Activated CD8-positive, alpha-beta memory T cell treated with anti-CD3 and anti-CD28 coated beads, Interleukin-2, amount 10 ng/mL, durations not matched to agents 7 days and 5 days (primary cell): ENCODE results near the gene NOC4L. TPM values are rescaled to one million over a fixed set of nuclear protein-coding genes. Genes with fewer than 3 reads are reported as not detected.
"Not testable (repeated sequence)": the region's sequence is repeated elsewhere in the genome, so short reads cannot be mapped to it uniquely, and the experiment has no call there.

Experiments used
- ATAC-seq: fragments of 150-1000 bp; cut with Tn5 transposase; one replicate; pipeline ENCODE4 v1.10.0; 2021; ENCODE audit warnings: moderate library complexity
- CTCF ChIA-PET: fragments of 350-600 bp; sonication (Branson Sonifier 250); formaldehyde crosslinking; loops from one replicate; lab custom pipeline; 2021; ENCODE audit warnings: antibody characterized with exemption; lab: Charles Lee
- DNase-seq: peaks from one replicate; pipeline ENCODE4 v3.0.0-alpha.2; 2020
- H3K27ac Mint-ChIP-seq: one replicate; pipeline ENCODE4 v1.8.0; 2021; ENCODE audit warnings: mild to moderate bottlenecking, mixed read lengths
- H3K27me3 Mint-ChIP-seq: one replicate; pipeline ENCODE4 v1.8.0; 2021; ENCODE audit warnings: mixed read lengths
- H3K36me3 Mint-ChIP-seq: one replicate; pipeline ENCODE4 v1.8.0; 2021; ENCODE audit warnings: mild to moderate bottlenecking, mixed read lengths
- H3K4me1 Mint-ChIP-seq: one replicate; pipeline ENCODE4 v1.8.0; 2021; ENCODE audit warnings: mixed read lengths
- H3K4me3 Mint-ChIP-seq: one replicate; pipeline ENCODE4 v1.8.0; 2021; ENCODE audit warnings: mild to moderate bottlenecking, moderate library complexity, mixed read lengths
- H3K9me3 Mint-ChIP-seq: one replicate; pipeline ENCODE4 v1.8.0; 2022; ENCODE audit warnings: low read depth, mixed read lengths
- total RNA-seq, 2 experiments: library from RNA; stranded (reverse); gene quantifications; one replicate each; pipeline ENCODE4 v1.2.3, GENCODE V29; 2021

The NOC4L gene
- total RNA-seq = 10 to 100 TPM; 38.0 to 42.9 TPM

GRCh38 chr12:132144115-132144809 is at the start of gene NOC4L, which contains the start of gene DDX51:
Gene NOC4L, plus strand, starts transcription at chr12:132144457. Its CDS starts 32 bp downstream, at chr12:132144489.
Gene DDX51, minus strand, starts transcription at chr12:132144319. Its CDS starts 23 bp downstream, at chr12:132144296.
- H3K9me3 Mint-ChIP-seq = no peaks in the 10 kb centered on the region
- H3K4me3 Mint-ChIP-seq = peak within 1 kb of the TSS; percentile 84
- no peaks in the 10 kb centered on the region for H3K27me3 Mint-ChIP-seq
- CTCF ChIA-PET = interaction anchor here (0.9 to 1.5 kb wide), 3 partner anchors 9 to 270 kb away, joined by 3 to 9 read pairs (median 3); no protein-coding TSS in a partner anchor
- H3K27ac Mint-ChIP-seq = peak within 1 kb of the TSS; percentile 91
- peaks cover 29% of the 10 kb centered on the region for H3K4me1 Mint-ChIP-seq
- ATAC-seq (peak; percentile 93), DNase-seq (peak; percentile 96)
- H3K36me3 Mint-ChIP-seq = peaks cover 6% of the 10 kb centered on the region

DNA sequence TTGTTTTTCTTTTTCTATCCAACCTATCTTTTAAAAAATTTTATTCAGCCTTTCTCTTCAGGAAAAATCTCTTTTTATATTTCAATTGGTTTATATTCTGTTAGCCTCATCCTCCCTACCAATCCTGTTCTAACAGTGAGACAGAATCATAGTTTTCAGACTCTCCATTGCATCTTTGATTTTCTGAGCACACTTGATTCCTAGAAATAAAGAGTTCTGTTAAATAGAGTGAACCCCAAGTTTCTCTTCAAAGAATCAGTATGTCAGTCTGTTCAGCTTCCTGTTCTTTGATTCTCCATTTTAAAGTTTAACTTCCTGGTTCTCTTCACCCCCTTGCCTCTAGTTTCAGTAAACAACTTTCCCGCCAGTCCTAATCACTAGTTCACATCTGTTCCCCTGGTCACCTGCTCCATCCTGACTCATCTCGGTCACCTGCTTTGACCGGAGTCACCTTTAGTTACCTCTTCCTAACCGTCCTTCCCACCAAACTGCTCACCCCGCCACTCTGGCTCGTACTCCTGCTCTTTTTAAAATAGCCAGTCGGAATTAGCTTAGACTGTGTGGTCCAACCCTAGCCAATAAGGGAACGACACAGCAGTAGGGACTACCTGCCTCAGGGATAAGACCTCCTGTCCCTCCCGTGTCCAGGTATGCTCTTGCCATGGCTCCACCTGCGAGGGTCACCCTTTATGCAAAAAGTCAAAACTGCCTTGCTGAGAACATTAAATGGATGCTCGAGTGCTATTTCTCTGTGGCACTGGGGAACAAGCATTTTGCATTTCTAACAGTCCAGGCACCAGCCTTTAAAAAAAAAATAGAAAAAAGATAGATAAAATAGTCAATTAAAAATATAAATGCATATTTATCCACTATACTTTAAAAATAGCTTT is 48.5 kb upstream of the NOC4L start:
- no peaks in the 10 kb centered on the region for H3K27me3 Mint-ChIP-seq
- peaks cover 40% of the 10 kb centered on the region for H3K36me3 Mint-ChIP-seq
- no peak for DNase-seq
- CTCF ChIA-PET = no interaction called here
- peaks cover 13% of the 10 kb centered on the region for H3K4me1 Mint-ChIP-seq
- H3K27ac Mint-ChIP-seq = peak overlapping the region; percentile 78
- no peak for ATAC-seq
- no peak overlapping the region for H3K4me3 Mint-ChIP-seq
- peaks cover 10% of the 10 kb centered on the region for H3K9me3 Mint-ChIP-seq

GRCh38 chr12:132099739-132100138 is 44.5 kb upstream of the NOC4L start:
- H3K36me3 Mint-ChIP-seq = peaks cover 30% of the 10 kb centered on the region
- CTCF ChIA-PET = no interaction called here
- H3K4me1 Mint-ChIP-seq = peaks cover 11% of the 10 kb centered on the region
- no peak overlapping the region for H3K27ac Mint-ChIP-seq
- no peaks in the 10 kb centered on the region for H3K27me3 Mint-ChIP-seq
- H3K4me3 Mint-ChIP-seq = no peak overlapping the region
- DNase-seq (no peak), ATAC-seq (no peak)
- H3K9me3 Mint-ChIP-seq = peaks cover 10% of the 10 kb centered on the region

DNA sequence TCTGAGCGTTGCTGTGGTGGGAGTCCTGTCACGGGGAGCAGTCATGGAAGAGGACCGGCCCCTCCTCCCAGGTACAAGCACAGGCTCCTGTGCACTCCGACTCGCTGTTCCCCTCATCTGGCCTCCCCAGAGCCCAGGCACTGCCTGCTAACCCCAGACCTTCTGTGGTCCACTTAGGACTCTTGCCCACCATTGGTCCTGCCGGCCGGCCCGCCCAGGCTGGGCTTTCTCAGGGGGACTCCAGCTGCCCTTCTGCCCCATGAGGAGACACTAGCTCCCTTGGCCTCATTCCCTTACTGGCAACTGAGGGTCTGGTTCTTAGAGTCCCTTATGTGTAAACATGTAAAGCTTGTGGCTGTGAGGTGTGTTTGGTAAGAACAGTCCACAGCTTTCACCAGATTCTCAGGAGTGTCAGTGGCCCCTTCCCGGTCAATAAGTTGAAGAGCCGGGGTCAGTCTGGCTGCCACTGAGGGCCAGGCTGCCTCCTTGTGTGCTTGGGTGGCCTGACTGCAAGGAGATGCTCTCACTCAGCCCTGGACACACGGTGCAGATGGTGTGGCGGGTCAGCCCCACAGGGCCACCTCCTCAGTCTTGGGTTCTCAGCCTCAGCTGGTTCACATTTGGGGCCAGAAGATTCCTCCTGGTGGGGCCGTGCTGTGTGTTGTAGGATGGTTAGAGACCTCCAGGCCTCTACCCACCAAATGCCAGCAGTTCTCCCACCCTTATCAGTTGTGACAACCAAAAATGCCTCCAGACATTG is 43.8 kb upstream of the NOC4L start:
- CTCF ChIA-PET = no interaction called here
- peaks cover 9% of the 10 kb centered on the region for H3K4me1 Mint-ChIP-seq
- ATAC-seq (no peak), DNase-seq (no peak)
- no peak overlapping the region for H3K27ac Mint-ChIP-seq
- no peaks in the 10 kb centered on the region for H3K27me3 Mint-ChIP-seq
- H3K9me3 Mint-ChIP-seq = peaks cover 9% of the 10 kb centered on the region
- peaks cover 31% of the 10 kb centered on the region for H3K36me3 Mint-ChIP-seq
- no peak overlapping the region for H3K4me3 Mint-ChIP-seq

- H3K27me3 Mint-ChIP-seq = no peaks in the 10 kb centered on the region
- DNase-seq = no peak
- no peak overlapping the region for H3K4me3 Mint-ChIP-seq
- peaks cover 14% of the 10 kb centered on the region for H3K36me3 Mint-ChIP-seq
- no peaks in the 10 kb centered on the region for H3K9me3 Mint-ChIP-seq
- H3K27ac Mint-ChIP-seq = no peak overlapping the region
- no peak for ATAC-seq
- CTCF ChIA-PET = no interaction called here
- H3K4me1 Mint-ChIP-seq = peaks cover 1% of the 10 kb centered on the region
Observed at GRCh38 chr12:132102297-132102696, 42.0 kb upstream of the NOC4L start.

DNA sequence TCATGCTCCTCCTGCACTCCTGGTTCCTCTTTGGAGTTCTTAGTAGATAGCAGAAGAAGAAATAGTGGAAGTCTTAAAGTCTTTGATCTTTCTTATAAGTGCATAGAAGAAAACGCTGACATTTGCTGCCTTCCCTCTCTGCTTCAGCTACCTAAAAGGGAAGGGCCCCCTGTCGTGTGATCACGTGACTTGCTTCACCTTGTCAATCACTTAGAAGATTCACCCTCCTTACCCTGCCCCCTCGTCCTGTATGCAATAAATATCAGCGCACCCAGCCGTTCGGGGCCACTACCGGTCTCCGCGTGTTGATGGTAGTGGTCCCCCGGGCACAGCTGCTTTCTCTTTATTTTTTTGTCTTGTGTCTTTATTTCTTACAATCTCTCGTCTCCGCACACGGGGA is 41.2 kb upstream of the NOC4L start:
- H3K4me3 Mint-ChIP-seq, CTCF ChIA-PET, H3K36me3 Mint-ChIP-seq: not testable (repeated sequence)

GRCh38 chr12:132103542-132104308 is 40.5 kb upstream of the NOC4L start:
- DNase-seq = no peak
- no peak for ATAC-seq
- H3K4me3 Mint-ChIP-seq = no peak overlapping the region
- peaks cover 6% of the 10 kb centered on the region for H3K36me3 Mint-ChIP-seq
- no peaks in the 10 kb centered on the region for H3K27me3 Mint-ChIP-seq
- H3K4me1 Mint-ChIP-seq = no peaks in the 10 kb centered on the region
- no peaks in the 10 kb centered on the region for H3K9me3 Mint-ChIP-seq
- CTCF ChIA-PET = no interaction called here
- H3K27ac Mint-ChIP-seq = no peak overlapping the region

More for the DNA sequence above, 41.2 kb upstream of the NOC4L start:
- H3K27me3 Mint-ChIP-seq, ATAC-seq, H3K4me1 Mint-ChIP-seq, H3K27ac Mint-ChIP-seq, DNase-seq, H3K9me3 Mint-ChIP-seq: not testable (repeated sequence)

DNA sequence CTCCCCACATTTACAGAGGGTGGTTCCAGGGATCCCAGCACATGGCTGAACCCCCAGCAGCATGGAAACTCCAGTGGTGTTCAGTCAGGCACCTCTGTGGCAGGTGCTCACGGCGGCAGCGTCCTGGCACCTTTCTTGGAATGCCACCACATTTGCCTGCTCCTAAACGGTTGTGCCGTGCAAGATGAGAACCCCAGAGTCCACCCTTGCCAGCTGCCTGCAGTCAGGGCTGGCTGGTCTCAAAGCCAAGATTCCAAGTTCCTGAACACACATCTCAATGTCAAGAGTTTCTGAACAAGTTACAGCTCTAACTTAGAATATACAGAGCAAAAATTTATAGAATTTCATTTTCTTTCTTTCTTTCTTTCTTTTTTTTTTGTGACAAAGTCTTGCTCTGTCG is 38.8 kb upstream of the NOC4L start:
- Mint-ChIP-seq H3K36me3 (peaks cover 9% of the 10 kb centered on the region), H3K4me3 (no peak overlapping the region), H3K4me1 (no peaks in the 10 kb centered on the region), H3K27me3 (no peaks in the 10 kb centered on the region), H3K9me3 (no peaks in the 10 kb centered on the region), H3K27ac (no peak overlapping the region)
- CTCF ChIA-PET = no interaction called here
- ATAC-seq = no peak
- no peak for DNase-seq

GRCh38 chr12:132106921-132107320 is 37.3 kb upstream of the NOC4L start:
- no peak overlapping the region for H3K4me3 Mint-ChIP-seq
- H3K9me3 Mint-ChIP-seq = no peaks in the 10 kb centered on the region
- ATAC-seq (no peak), DNase-seq (no peak)
- CTCF ChIA-PET = no interaction called here
- H3K4me1 Mint-ChIP-seq = no peaks in the 10 kb centered on the region
- H3K27ac Mint-ChIP-seq = no peak overlapping the region
- H3K27me3 Mint-ChIP-seq = no peaks in the 10 kb centered on the region
- peaks cover 11% of the 10 kb centered on the region for H3K36me3 Mint-ChIP-seq

DNA sequence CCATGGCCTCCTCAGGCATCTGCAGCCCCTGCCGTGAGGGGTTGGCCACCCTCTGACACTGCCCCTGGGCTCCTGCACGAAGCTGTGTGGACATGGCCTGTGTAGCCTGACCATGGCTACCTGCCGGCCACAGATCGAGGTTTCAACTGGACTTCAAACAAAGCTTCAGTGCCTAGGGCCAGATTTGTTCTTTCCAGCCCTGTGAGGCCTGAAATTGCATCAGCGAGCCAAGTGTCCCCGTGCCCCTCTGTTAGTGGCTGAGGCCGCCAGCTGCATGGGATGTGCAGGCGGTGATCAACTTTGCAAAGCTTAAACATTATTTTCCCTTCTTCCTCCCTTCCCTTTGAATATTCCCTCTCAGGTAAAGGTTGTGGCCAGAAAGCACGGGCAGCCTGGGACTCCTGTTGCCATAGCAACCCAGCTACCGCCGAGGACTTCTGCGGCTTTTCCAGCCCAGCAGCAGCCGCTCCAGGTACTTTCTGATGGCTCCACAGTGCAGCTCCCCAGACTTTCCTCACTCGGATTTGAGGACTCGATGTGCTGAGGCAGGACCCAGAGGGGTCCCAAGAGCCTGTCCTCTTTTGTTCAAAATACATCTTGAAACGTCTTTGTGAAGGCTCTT is 35.9 kb upstream of the NOC4L start:
- Mint-ChIP-seq H3K27ac (no peak overlapping the region), H3K9me3 (no peaks in the 10 kb centered on the region), H3K4me3 (no peak overlapping the region), H3K36me3 (peaks cover 11% of the 10 kb centered on the region), H3K4me1 (no peaks in the 10 kb centered on the region), H3K27me3 (no peaks in the 10 kb centered on the region)
- ATAC-seq (no peak), DNase-seq (no peak)
- CTCF ChIA-PET = interaction anchor here (1.1 kb wide), 1 partner anchor 506 kb away, joined by 3 read pairs; no protein-coding TSS in a partner anchor

DNA sequence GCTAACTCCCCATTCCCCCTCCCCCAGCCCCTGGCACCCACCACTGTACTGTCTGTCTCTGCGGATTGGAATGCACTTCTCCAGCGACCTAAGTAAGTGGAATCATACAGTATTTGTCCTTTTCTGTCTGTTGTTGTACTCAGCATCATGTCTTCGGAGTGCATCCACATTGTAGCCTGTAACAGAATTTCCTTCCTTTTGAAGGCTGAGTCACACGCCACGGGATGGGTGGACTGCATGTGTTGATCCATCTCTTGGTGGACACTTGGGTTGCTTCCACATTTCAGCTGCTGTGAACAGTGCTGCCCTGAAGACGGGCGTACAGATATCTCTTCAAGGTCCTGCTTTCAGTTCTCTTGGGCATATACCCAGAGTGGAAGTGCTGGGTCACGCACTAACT is 34.5 kb upstream of the NOC4L start:
- CTCF ChIA-PET = no interaction called here
- Mint-ChIP-seq H3K27me3 (no peaks in the 10 kb centered on the region), H3K4me3 (no peak overlapping the region), H3K27ac (no peak overlapping the region), H3K9me3 (no peaks in the 10 kb centered on the region), H3K36me3 (peaks cover 13% of the 10 kb centered on the region), H3K4me1 (peaks cover under 1% of the 10 kb centered on the region)
- no peak for DNase-seq
- no peak for ATAC-seq

DNA sequence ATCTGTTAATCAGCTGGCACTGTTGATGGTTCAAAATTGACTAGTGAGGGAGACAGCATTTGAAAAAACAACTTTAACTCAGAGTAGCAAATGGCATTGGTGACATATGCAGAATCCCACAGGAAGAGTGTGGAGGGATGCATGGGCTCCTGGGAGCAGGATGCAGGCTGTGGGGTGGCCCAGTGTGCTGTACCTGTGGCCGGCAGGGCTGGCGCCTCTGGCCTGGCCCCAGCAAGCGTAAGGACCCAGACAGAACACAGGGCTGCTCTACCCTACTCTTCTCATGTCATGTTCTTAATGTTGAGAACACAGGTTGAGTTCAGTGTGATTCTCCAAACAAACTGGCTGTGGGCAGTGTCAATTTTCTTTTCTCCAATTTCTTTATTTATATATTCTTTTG is 33.6 kb upstream of the NOC4L start:
- H3K36me3 Mint-ChIP-seq = peaks cover 12% of the 10 kb centered on the region

More for the DNA sequence above, 33.6 kb upstream of the NOC4L start:
- H3K27ac Mint-ChIP-seq = no peak overlapping the region
- ATAC-seq (no peak), DNase-seq (no peak)
- CTCF ChIA-PET = no interaction called here
- no peaks in the 10 kb centered on the region for H3K9me3 Mint-ChIP-seq
- no peak overlapping the region for H3K4me3 Mint-ChIP-seq
- H3K4me1 Mint-ChIP-seq = peaks cover 5% of the 10 kb centered on the region
- no peaks in the 10 kb centered on the region for H3K27me3 Mint-ChIP-seq
